Endothelial cell of umbilical vein (primary cell): ENCODE data around the gene KIAA1191. TPM values are rescaled to one million over a fixed set of nuclear protein-coding genes. Genes with fewer than 3 reads are reported as not detected.

Experiments used
- BruUV-seq: library from RNA; stranded (reverse); fragments of 400-500 nt; replicated peaks from 2 replicates; lab custom pipeline; 2021; lab: Mats Ljungman, UMichigan
- CTCF ChIA-PET: fragments of 300-600, 350-600 bp; sonication (Branson Sonifier 250); formaldehyde crosslinking; loops from one replicate; lab custom pipeline; 2021; ENCODE audit warnings: antibody characterized with exemption, inconsistent platforms; lab: Charles Lee
- POLR2A ChIA-PET: fragments of 300-600, 350-600 bp; sonication (Branson Sonifier 250); formaldehyde crosslinking; loops from one replicate; lab custom pipeline; 2021; ENCODE audit warnings: antibody characterized with exemption, inconsistent platforms; lab: Charles Lee
- DNase-seq: peaks from one replicate; pipeline ENCODE4 v3.0.0-alpha.2; 2011; ENCODE audit warnings: low read depth, low spot score
- FAIRE-seq: peaks from 2 replicates; lab custom pipeline; 2011; peaks lifted over from hg19 to GRCh38; lab: Jason Lieb, UNC
- H2AFZ ChIP-seq: 2 replicates; pipeline ENCODE4 v1.6.0; 2012; ENCODE audit warnings: low read depth, low read length, control low read depth, inconsistent platforms
- H3K27ac ChIP-seq: 2 replicates; pipeline ENCODE4 v1.5.1; 2011; ENCODE audit warnings: low read depth, mild to moderate bottlenecking, control low read depth, low read length, moderate library complexity; ENCODE audit not compliant: insufficient read depth
- H3K27me3 ChIP-seq, 2 experiments: 2 replicates each; pipeline versions ENCODE4 v1.6.0 to v1.6.1; 2011; ENCODE audit warnings: low read length in 2 of 2, mixed read lengths in 1 of 2; ENCODE audit not compliant: control insufficient read depth in 2 of 2, insufficient read depth in 2 of 2
- H3K36me3 ChIP-seq, 2 experiments: 2 replicates in 1 of 2; 3 replicates in 1 of 2; pipeline ENCODE4 v1.5.1; 2011; ENCODE audit warnings: low read length in 2 of 2, mild to moderate bottlenecking in 1 of 2, moderate library complexity in 1 of 2; ENCODE audit not compliant: control insufficient read depth in 2 of 2, insufficient read depth in 2 of 2; ENCODE audit errors: extremely low read depth in 1 of 2
- H3K4me1 ChIP-seq: 3 replicates; pipeline ENCODE4 v1.5.1; 2011; ENCODE audit warnings: mild to moderate bottlenecking, low read length; ENCODE audit not compliant: control insufficient read depth, insufficient read depth; ENCODE audit errors: extremely low read depth
- H3K4me2 ChIP-seq: 2 replicates; pipeline ENCODE4 v1.6.1; 2011; ENCODE audit warnings: low read length, control low read depth, mixed read lengths; ENCODE audit not compliant: insufficient read depth
- H3K4me3 ChIP-seq, 3 experiments: fragments of 200-600 bp in 1 of 3; sonication (generic), shearing (Covaris generic) in 1 of 3; replicated peaks in 1 of 3; 2 replicates each; pipeline ENCODE4 v1.5.1; 2011 to 2016; ENCODE audit warnings: control low read depth in 3 of 3, low read length in 3 of 3, mild to moderate bottlenecking in 2 of 3, inconsistent platforms in 1 of 3, low read depth in 1 of 3, moderate library complexity in 1 of 3; ENCODE audit not compliant: insufficient read depth in 1 of 3
- H3K79me2 ChIP-seq: 2 replicates; pipeline ENCODE4 v1.6.0; 2012; ENCODE audit warnings: low read length, inconsistent platforms; ENCODE audit not compliant: control insufficient read depth, insufficient read depth
- H3K9ac ChIP-seq: replicated peaks from 2 replicates; pipeline ENCODE3; 2011; ENCODE audit warnings: low read length, control low read depth; ENCODE audit not compliant: insufficient read depth; ENCODE audit errors: extremely low read depth
- H3K9me1 ChIP-seq: replicated peaks from 3 replicates; pipeline ENCODE4 v1.6.0; 2011; ENCODE audit warnings: mild to moderate bottlenecking, low read length; ENCODE audit not compliant: control insufficient read depth, insufficient read depth; ENCODE audit errors: extremely low read depth
- H3K9me3 ChIP-seq: replicated peaks from 2 replicates; pipeline ENCODE4 v1.5.1; 2012; ENCODE audit warnings: low read length, inconsistent platforms; ENCODE audit not compliant: control insufficient read depth, insufficient read depth
- H4K20me1 ChIP-seq: replicated peaks from 2 replicates; pipeline ENCODE3; 2011; ENCODE audit warnings: mild to moderate bottlenecking, low read length; ENCODE audit not compliant: control insufficient read depth, insufficient read depth; ENCODE audit errors: extremely low read depth
- EZH2 ChIP-seq: IDR thresholded peaks from 2 replicates; pipeline ENCODE4 v1.6.1; 2012; ENCODE audit warnings: borderline replicate concordance, low read depth, mild to moderate bottlenecking, moderate library complexity, low read length, inconsistent platforms; ENCODE audit not compliant: severe bottlenecking
- GATA2 ChIP-seq: IDR thresholded peaks from 2 replicates; pipeline ENCODE4 v1.7.0; 2011; ENCODE audit warnings: low read depth, mild to moderate bottlenecking, moderate library complexity, mixed read lengths, low read length; ENCODE audit not compliant: insufficient read length, insufficient read depth
- POLR2A ChIP-seq: IDR thresholded peaks from 2 replicates; pipeline ENCODE4 v1.6.1; 2012; ENCODE audit warnings: low read depth, mild to moderate bottlenecking, control low read depth, low read length
- POLR2AphosphoS5 ChIP-seq: IDR thresholded peaks from 2 replicates; pipeline ENCODE4 v1.6.1; 2012; ENCODE audit warnings: low read depth, mild to moderate bottlenecking, control low read depth, low read length, moderate library complexity; ENCODE audit not compliant: insufficient read depth
- dilution Hi-C: fragments of 300-500 bp; cut with MboI; formaldehyde crosslinking; loops from one replicate; pipeline ENCODE4 v1.15.0; 2019; ENCODE audit warnings: low sequenced_read_pairs; ENCODE audit not compliant: extremely low pct_ligation_motif_present
- intact Hi-C: fragments of 100-400 bp; cut with micrococcal nuclease; formaldehyde crosslinking; loops from one replicate; pipeline ENCODE4 v1.10.0; 2022
- polyA plus RNA-seq, 4 experiments: library from polyadenylated mRNA; depleted of rRNA in 3 of 4; stranded (reverse) in 3 of 4; unstranded in 1 of 4; fragments of >200 nt; gene quantifications; 2 replicates each; pipeline versions ENCODE4 v1.2.1 to v1.2.3, GENCODE V29; 2011 to 2012; ENCODE audit warnings: missing spikeins in 1 of 4
- total RNA-seq: library from RNA; stranded (reverse); gene quantifications from 2 replicates; pipeline ENCODE4 v1.2.3, GENCODE V29; 2021

Gene KIAA1191
- total and polyA plus RNA-seq, 2 donors (not counting 3 experiments of a cell fraction or from before 2014, with no cell fraction given) = 114 to 116 TPM

- POLR2A ChIA-PET = no interaction called here
Observed at GRCh38 chr5:176364765-176365350, 3.3 kb upstream of the KIAA1191 start.

GRCh38 chr5:176362233-176362490 lies 598 bp upstream of the KIAA1191 start:
- CTCF ChIA-PET = interaction anchor here (1.4 to 2.9 kb wide), 2 partner anchors 298 to 632 kb away, joined by 4 to 12 read pairs; no protein-coding TSS in a partner anchor
- H3K36me3 ChIP-seq = peaks cover 0 to 3% of the 10 kb centered on the region in 2 experiments
- no peaks in the 10 kb centered on the region for H3K9me1 ChIP-seq
- no TSS peak for BruUV-seq
- peaks cover 31% of the 10 kb centered on the region for H3K79me2 ChIP-seq
- FAIRE-seq (no peak), DNase-seq (no peak)
- H3K9me3 ChIP-seq = no peaks in the 10 kb centered on the region
- H3K4me2 ChIP-seq = peak overlapping the region; percentile 75
- no peaks in the 10 kb centered on the region for H3K27me3 ChIP-seq
- peak overlapping the region in 2 of 3 experiments; percentile 83 to 92 for H3K4me3 ChIP-seq
- peak overlapping the region; percentile 93 for H2AFZ ChIP-seq
- intact Hi-C loops (loop anchor here (10.0 kb wide), 1 partner anchor 127 kb away; the partner anchor contains the start of gene SIMC1), dilution Hi-C loops (no loop called here)
- H3K27ac ChIP-seq = no peak overlapping the region
- POLR2A ChIA-PET = interaction anchor here (0.8 kb wide), 1 partner anchor 176 kb away, joined by 4 read pairs; the partner anchor contains the start of gene RNF44
- H4K20me1 ChIP-seq = no peaks in the 10 kb centered on the region
- peaks cover 13% of the 10 kb centered on the region for H3K4me1 ChIP-seq
- TF ChIP-seq GATA2 (no peak), POLR2AphosphoS5 (no peak), EZH2 (no peak)
- no peak overlapping the region for H3K9ac ChIP-seq

More at GRCh38 chr5:176364765-176365350, 3.3 kb upstream of the KIAA1191 start:
- Histone ChIP-seq H3K36me3 (peaks cover 0 to 10% of the 10 kb centered on the region in 2 experiments), H3K79me2 (peaks cover 13% of the 10 kb centered on the region), H3K27me3 (no peaks in the 10 kb centered on the region), H4K20me1 (no peaks in the 10 kb centered on the region), H3K9me3 (no peaks in the 10 kb centered on the region), H3K4me2 (peak overlapping the region; percentile 83), H3K9ac (peak overlapping the region; percentile 58), H2AFZ (peak overlapping the region; percentile 95), H3K9me1 (no peaks in the 10 kb centered on the region), H3K27ac (no peak overlapping the region), H3K4me3 (peak overlapping the region; percentile 7 to 97 (median 43)), H3K4me1 (peaks cover 13% of the 10 kb centered on the region)
- dilution Hi-C loops (no loop called here), intact Hi-C loops (loop anchor here (1.0 to 10.0 kb wide), 2 partner anchors 23 to 130 kb away; partner anchors contain the start of genes HIGD2A, NOP16 and SIMC1)
- peak; percentile 49 for FAIRE-seq
- CTCF ChIA-PET = interaction anchor here (0.9 kb wide), 1 partner anchor 172 kb away, joined by 3 read pairs; no protein-coding TSS in a partner anchor
- DNase-seq = no peak
- TF ChIP-seq POLR2A (peak; percentile 25), EZH2 (no peak)
- no TSS peak for BruUV-seq
